GM15510 (cell line): ENCODE data around the gene GMDS.

Experiments used
- POLR2A ChIP-seq: IDR thresholded peaks from 3 replicates; pipeline ENCODE4 v1.6.1; 2011; ENCODE audit warnings: borderline replicate concordance; ENCODE audit not compliant: insufficient read length; ENCODE audit errors: extremely low read depth

The GMDS gene

DNA sequence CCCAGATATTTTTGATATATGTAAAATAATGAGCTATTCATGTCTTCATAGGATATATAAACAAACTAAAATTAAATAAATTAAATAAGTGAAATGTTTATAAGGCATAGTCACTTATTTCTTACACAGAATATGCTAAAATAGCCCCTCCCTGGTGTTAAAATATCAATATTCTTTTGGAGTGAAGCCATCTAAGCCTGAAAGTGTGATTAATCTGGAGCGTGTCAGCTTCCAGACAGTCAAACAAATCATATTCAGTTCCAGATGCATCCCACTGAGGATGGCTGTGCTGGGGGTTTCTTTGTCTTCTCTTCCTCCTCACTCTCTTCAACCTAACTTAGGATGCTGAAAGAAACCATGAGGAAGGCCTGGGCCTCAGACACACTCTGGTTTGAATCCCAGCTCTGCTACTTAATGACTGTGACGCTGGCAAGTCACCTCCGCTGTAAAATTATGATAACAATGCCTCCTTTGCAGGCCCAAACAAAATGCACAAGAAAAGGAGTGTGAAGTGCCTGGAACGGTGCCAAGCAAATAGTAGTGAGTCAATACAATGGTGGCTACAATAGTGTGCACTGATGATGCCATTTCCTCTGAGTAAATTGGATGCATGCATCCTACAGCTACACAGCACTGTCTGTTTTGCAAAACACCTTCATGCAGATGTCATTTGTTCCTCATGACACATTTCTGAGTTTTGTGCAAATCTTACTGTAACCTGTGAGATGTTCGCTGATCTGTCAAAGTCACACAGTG is 474.3 kb downstream of the GMDS start:
- no peak for TF ChIP-seq POLR2A

- no peak for TF ChIP-seq POLR2A
These were observed 475.0 kb downstream of the GMDS start for GRCh38 chr6:1770435-1770843.

- TF ChIP-seq POLR2A: no peak
These were observed 477.7 kb downstream of the GMDS start for GRCh38 chr6:1767481-1768246.

GRCh38 chr6:1766654-1767053 is 478.8 kb downstream of the GMDS start:
- TF ChIP-seq POLR2A: no peak

DNA sequence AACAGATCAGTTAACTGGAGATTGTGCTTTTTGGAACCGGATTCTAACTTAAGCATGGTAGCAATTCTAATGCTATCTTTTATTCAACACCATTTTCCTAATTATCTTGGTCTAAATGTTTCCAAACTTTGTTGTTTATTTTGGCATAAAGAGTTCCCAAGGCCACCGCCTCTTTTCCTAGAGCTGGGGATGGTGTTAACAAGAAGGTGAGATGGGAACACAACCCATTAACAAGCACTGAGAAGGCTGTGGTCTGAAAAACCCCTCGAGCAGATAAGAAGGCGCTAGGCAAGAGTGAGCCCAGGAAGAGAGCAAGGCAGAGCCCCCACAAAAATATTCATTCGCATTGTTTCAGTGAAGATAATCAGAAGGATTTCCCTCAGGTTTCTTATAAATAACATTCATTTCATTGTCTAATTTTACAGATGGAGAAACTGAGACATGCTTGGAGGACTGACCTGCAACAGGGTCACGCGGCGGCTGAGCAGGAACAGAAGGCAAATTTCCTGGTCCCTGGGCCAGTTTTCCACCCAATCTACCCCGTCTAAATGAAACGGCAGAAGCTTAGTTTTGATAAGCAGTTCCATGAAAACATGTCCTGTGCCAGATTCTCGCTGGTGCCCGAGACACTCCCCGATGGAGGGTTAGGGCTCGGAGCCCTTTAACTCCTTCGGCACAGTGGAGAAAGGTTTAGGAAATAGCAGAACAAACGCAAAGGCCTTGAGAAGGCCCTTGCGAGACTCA is 480.1 kb downstream of the GMDS start:
- no peak for TF ChIP-seq POLR2A

DNA sequence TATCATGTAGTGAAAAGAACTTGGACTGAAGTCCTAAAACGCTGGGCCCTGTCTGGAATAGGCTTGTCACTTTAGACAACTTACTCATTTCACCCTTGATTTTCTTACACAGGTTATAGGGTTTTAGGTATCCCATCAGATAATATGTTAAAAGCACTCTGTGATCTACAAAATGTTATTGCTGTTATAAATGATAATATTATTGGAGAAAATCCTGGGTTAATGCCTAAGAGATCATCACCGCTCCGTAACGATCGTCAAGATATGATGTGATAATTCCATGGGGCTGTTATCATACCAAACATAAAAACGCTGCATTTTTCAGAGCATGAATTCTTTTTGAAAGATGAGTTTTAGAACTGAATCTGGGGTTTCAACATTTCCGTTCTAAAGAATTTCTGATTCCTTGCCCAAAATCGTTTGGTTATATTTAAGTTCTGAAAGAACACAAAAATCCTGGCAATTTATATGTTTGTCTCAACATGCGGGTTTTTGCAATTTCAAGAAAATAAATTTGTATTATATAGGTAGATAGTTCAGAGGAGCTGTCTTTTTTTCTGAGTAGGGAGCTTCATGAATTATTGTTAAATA is 480.9 kb downstream of the GMDS start:
- TF ChIP-seq POLR2A: no peak

DNA sequence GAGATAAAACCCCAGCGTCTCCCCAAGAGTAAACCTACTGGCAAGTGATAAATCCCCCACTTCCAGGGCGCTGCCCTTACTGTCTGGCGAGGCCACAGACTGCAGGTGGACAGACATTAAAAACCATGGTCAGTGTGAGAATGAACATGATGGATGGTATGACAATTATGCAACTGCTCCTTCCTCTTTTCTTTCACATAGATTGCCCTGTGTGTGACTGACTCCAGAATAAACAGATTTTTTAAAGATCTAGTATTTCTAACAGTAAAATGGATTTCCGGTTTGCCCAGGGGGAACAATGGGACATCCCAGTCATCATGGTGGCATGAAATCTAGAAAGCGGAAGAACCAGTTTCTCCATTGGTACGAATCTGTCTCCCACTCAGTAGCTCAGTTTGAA is 482.0 kb downstream of the GMDS start:
- TF ChIP-seq POLR2A: no peak

GRCh38 chr6:1762203-1762602 is 483.2 kb downstream of the GMDS start:
- no peak for TF ChIP-seq POLR2A

GRCh38 chr6:1761477-1761877 is 483.9 kb downstream of the GMDS start:
- TF ChIP-seq POLR2A: no peak

DNA sequence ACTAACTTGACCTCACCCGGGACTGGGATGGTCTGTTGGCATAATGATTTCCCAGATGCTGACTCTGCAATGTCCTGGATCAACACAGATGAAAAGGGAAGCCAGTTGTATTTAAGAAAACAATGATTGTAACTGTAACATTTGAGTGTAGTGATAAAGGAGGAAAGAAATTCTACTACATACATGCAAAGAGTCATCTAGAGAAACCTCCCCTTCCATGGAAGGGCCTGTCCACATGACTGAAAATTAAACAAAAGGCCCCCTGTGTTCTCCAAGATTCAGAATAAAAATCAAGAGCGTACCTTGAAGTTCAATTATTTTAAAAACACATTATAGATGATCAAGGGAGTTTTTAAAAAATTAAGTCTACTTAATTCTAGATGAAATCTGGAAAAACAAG is 484.5 kb downstream of the GMDS start:
- no peak for TF ChIP-seq POLR2A

DNA sequence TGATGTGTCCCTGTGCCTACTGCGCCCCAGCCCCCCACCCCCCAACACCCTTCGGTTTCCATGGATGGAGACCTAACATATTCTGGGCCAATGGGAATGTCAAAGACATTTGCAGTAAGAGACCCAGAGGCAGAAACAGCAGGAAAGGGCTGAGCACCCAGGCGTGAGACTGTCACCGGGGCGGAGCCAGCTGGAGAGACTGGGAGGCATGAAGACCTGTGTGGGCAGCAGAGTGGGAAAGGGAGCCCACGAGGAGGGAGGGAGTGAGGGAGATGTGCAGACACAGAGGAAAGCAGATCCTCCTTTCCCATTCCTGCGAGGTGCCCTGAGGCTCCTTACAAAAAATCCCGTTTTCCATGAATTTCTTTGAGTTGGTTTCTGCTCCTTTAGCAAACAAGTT is 485.5 kb downstream of the GMDS start:
- no peak for TF ChIP-seq POLR2A

GRCh38 chr6:1758076-1758679 is 487.2 kb downstream of the GMDS start:
- no peak for TF ChIP-seq POLR2A

DNA sequence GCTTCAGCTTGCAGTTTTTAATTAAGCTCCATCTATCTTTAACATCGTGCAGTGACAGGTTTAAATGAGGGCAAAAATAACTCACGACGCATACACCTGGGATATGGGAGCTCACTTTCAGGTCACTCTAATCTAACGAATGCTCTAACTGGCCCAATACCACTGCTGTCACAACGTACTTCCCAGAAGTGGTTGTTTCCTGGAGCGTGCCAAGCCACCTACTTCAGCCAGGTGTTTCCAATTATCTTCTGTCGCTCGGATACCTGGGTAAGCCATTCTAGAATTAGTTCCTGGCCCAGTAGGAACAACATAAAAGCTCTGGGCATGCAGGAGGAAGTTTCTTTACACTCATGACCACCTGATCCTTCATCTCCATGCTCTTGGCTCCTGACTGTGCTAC is 488.3 kb downstream of the GMDS start:
- no peak for TF ChIP-seq POLR2A

DNA sequence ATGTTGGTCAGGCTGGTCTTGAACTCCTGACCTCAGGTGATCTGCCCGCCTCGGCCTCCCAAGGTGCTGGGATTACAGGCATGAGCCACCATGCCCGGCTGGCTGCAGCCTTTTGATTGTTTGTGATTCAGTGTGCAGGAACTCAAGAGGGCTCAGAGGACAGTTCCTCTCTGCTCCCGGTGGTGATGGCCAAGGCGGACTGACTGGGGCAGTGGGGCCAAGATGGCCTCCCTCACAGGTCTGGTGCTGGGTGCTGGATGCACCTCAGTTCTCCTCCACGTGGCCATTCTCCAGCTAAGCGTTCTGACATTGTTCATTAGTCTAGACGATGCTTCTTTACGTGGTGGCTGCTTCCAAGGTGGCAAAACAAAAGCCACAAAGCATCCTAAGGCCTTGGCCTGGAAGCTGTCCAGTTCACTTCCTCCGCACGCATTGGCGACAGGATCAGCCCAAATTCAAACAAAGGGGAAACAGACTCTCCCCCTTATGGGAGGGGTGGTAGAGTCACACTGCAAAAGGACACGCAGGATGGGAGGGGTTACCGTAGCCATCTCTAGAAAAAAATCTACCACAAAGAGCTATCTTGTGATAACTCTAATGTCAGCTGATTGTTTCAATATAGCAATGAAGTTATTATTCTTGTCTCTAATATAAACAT is 488.8 kb downstream of the GMDS start:
- no peak for TF ChIP-seq POLR2A
